HCT116 (cell line): ENCODE data around the gene ADAMTS5.

Experiments
- CBX3 ChIP-seq: IDR thresholded peaks from 2 replicates; pipeline ENCODE4 v1.6.1; 2012; ENCODE audit warnings: low read depth
- FOSL1 ChIP-seq: IDR thresholded peaks from 2 replicates; pipeline ENCODE4 v1.6.1; 2012; ENCODE audit warnings: low read depth
- JUND ChIP-seq: IDR thresholded peaks from 2 replicates; pipeline ENCODE4 v1.6.1; 2012
- POLR2AphosphoS5 ChIP-seq: IDR thresholded peaks from 2 replicates; pipeline ENCODE4 v1.6.1; 2011; ENCODE audit warnings: mild to moderate bottlenecking, low read depth, low read length, moderate library complexity
- RAD21 ChIP-seq: IDR thresholded peaks from 2 replicates; pipeline ENCODE4 v1.6.1; 2012; ENCODE audit warnings: low read depth, mild to moderate bottlenecking

GRCh38 chr21:26941421-26941820 is 25.5 kb downstream of the ADAMTS5 start:
- TF ChIP-seq CBX3 (no peak), POLR2AphosphoS5 (no peak), FOSL1 (no peak), RAD21 (no peak), JUND (no peak)
